Neuronal stem cell (in vitro differentiated cells): ENCODE measurements around the gene FBXW7.

Experiments
- DNase-seq: peaks from one replicate; pipeline ENCODE4 v3.0.0-alpha.2; 2013; ENCODE audit warnings: low spot score
- H2AFZ ChIP-seq: one replicate; pipeline ENCODE4 v1.6.1; 2013; ENCODE audit warnings: mild to moderate bottlenecking, low read length, inconsistent platforms
- H2AK5ac ChIP-seq: 2 replicates; pipeline ENCODE4 v1.6.1; 2013; ENCODE audit warnings: low read depth, mild to moderate bottlenecking, inconsistent platforms, low read length, moderate library complexity, mixed read lengths
- H2BK120ac ChIP-seq: 2 replicates; pipeline ENCODE4 v1.6.1; 2013; ENCODE audit warnings: low read depth, mild to moderate bottlenecking, inconsistent platforms, low read length, moderate library complexity, mixed read lengths
- H2BK12ac ChIP-seq: one replicate; pipeline ENCODE4 v1.6.1; 2013; ENCODE audit warnings: low read length, inconsistent platforms
- H2BK15ac ChIP-seq: 2 replicates; pipeline ENCODE4 v1.6.1; 2013; ENCODE audit warnings: mild to moderate bottlenecking, low read length, inconsistent platforms, mixed read lengths
- H2BK5ac ChIP-seq: one replicate; pipeline ENCODE4 v1.6.1; 2013; ENCODE audit warnings: inconsistent platforms, mild to moderate bottlenecking, low read length, moderate library complexity
- H3K14ac ChIP-seq: one replicate; pipeline ENCODE4 v1.6.1; 2013; ENCODE audit warnings: low read length, inconsistent platforms
- H3K18ac ChIP-seq: 2 replicates; pipeline ENCODE4 v1.6.1; 2013; ENCODE audit warnings: low read length, inconsistent platforms
- H3K23ac ChIP-seq: 2 replicates; pipeline ENCODE4 v1.6.1; 2013; ENCODE audit warnings: low read depth, mild to moderate bottlenecking, mixed read lengths, low read length, inconsistent platforms; ENCODE audit not compliant: poor library complexity
- H3K27ac ChIP-seq: replicated peaks from 3 replicates; pipeline ENCODE4 v1.5.1; 2013; ENCODE audit warnings: low read length, inconsistent platforms
- H3K27me3 ChIP-seq, 3 experiments: 2 replicates each; pipeline ENCODE4 v1.6.1; 2013; ENCODE audit warnings: low read length in 3 of 3, mild to moderate bottlenecking in 2 of 3, inconsistent platforms in 1 of 3, low read depth in 1 of 3, mixed read lengths in 1 of 3, moderate library complexity in 1 of 3; ENCODE audit not compliant: control insufficient read depth in 3 of 3, insufficient read depth in 3 of 3
- H3K36me3 ChIP-seq, 2 donors: replicated peaks in 1 of 2; 2 replicates each; pipeline ENCODE4 v1.6.1; 2013; ENCODE audit warnings: low read length in 2 of 2; ENCODE audit not compliant: control insufficient read depth in 2 of 2, insufficient read depth in 2 of 2
- H3K4ac ChIP-seq: 2 replicates; pipeline ENCODE4 v1.6.1; 2013; ENCODE audit warnings: inconsistent platforms, mild to moderate bottlenecking, low read length, moderate library complexity
- H3K4me1 ChIP-seq, 2 donors: 1 replicate in 1 of 2; 2 replicates in 1 of 2; pipeline ENCODE4 v1.6.1; 2013; ENCODE audit warnings: low read length in 2 of 2, low read depth in 1 of 2; ENCODE audit not compliant: control insufficient read depth in 2 of 2, insufficient read depth in 1 of 2
- H3K4me2 ChIP-seq: one replicate; pipeline ENCODE4 v1.6.1; 2013; ENCODE audit warnings: mild to moderate bottlenecking, low read length, inconsistent platforms; ENCODE audit not compliant: insufficient read depth, poor library complexity, severe bottlenecking
- H3K4me3 ChIP-seq, 2 donors: 2 replicates each; pipeline ENCODE4 v1.5.1; 2013; ENCODE audit warnings: low read length in 2 of 2, mild to moderate bottlenecking in 2 of 2, inconsistent platforms in 1 of 2, moderate library complexity in 1 of 2
- H3K79me1 ChIP-seq: one replicate; pipeline ENCODE4 v1.6.1; 2013; ENCODE audit warnings: low read depth, mild to moderate bottlenecking, inconsistent platforms, low read length, moderate library complexity
- H3K9ac ChIP-seq: one replicate; pipeline ENCODE4 v1.6.1; 2013; ENCODE audit warnings: mild to moderate bottlenecking, low read depth, low read length, inconsistent platforms; ENCODE audit not compliant: poor library complexity
- H3K9me3 ChIP-seq, 2 donors: replicated peaks in 1 of 2; 2 replicates each; pipeline versions ENCODE3 to v1.6.1; 2013; ENCODE audit warnings: low read length in 2 of 2, mild to moderate bottlenecking in 2 of 2, inconsistent platforms in 1 of 2, low read depth in 1 of 2, mixed read lengths in 1 of 2, moderate library complexity in 1 of 2; ENCODE audit not compliant: control insufficient read depth in 2 of 2, insufficient read depth in 1 of 2
- H4K8ac ChIP-seq: one replicate; pipeline ENCODE4 v1.6.1; 2013; ENCODE audit warnings: low read depth, mild to moderate bottlenecking, inconsistent platforms, low read length, moderate library complexity
- H4K91ac ChIP-seq: one replicate; pipeline ENCODE4 v1.6.1; 2013; ENCODE audit warnings: low read length, low read depth, mild to moderate bottlenecking, inconsistent platforms; ENCODE audit not compliant: poor library complexity
- WGBS, 2 donors: extraction: QIAGEN DNeasy Blood & Tissue Kit; methylation state at CpG; one replicate each; pipeline ENCODE4 v1.1.7; 2013; ENCODE audit warnings: missing lambda C conversion rate in 2 of 2, mixed read lengths in 1 of 2; ENCODE audit not compliant: insufficient read length in 2 of 2, insufficient replicate concordance in 1 of 2; ENCODE audit errors: extremely low coverage in 2 of 2; 5-methylcytosine and 5-hydroxymethylcytosine counted together

Gene FBXW7

DNA sequence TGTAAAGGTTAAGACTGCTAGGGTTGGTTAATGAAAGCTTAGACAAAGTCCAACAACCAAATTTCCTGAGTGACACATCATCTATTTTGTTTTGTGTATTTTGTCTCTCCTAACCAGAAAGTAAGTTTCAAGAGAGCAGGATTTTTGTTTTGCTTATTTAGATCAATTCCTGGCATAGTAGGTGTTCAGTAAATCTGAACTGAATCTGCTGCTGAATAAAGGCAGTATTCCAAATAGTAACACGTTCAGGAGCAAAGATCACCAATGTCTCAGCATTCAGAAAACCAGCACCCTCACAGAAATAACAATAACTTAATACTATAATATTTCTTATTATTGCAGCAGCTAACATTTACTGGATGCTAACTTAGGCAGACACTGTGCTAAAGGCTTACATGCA is 12.2 kb downstream of the FBXW7 start:
- H3K36me3 ChIP-seq: no peaks in the 10 kb centered on the region
- H3K27me3 ChIP-seq: no peaks in the 10 kb centered on the region
- H3K9ac ChIP-seq: no peak overlapping the region
- no peak overlapping the region for H2BK120ac ChIP-seq
- WGBS, 2 donors: no CpG with 5 or more reads among the region's 1 CpG
- no peak overlapping the region for H3K4me3 ChIP-seq
- no peak overlapping the region for H3K18ac ChIP-seq
- no peak for DNase-seq
- no peak overlapping the region for H4K8ac ChIP-seq
- no peak overlapping the region for H3K23ac ChIP-seq
- H3K79me1 ChIP-seq: peaks cover 3% of the 10 kb centered on the region
- H3K9me3 ChIP-seq: peaks cover 0 to 3% of the 10 kb centered on the region in 2 donors
- H4K91ac ChIP-seq: no peak overlapping the region
- H3K14ac ChIP-seq: no peak overlapping the region
- no peak overlapping the region for H2AFZ ChIP-seq
- no peak overlapping the region for H3K4ac ChIP-seq
- H2BK15ac ChIP-seq: no peak overlapping the region
- H3K27ac ChIP-seq: no peak overlapping the region
- H2BK5ac ChIP-seq: no peak overlapping the region
- peaks cover 0 to 4% of the 10 kb centered on the region in 2 donors for H3K4me1 ChIP-seq
- no peak overlapping the region for H2BK12ac ChIP-seq
- H2AK5ac ChIP-seq: no peak overlapping the region
- no peak overlapping the region for H3K4me2 ChIP-seq

DNA sequence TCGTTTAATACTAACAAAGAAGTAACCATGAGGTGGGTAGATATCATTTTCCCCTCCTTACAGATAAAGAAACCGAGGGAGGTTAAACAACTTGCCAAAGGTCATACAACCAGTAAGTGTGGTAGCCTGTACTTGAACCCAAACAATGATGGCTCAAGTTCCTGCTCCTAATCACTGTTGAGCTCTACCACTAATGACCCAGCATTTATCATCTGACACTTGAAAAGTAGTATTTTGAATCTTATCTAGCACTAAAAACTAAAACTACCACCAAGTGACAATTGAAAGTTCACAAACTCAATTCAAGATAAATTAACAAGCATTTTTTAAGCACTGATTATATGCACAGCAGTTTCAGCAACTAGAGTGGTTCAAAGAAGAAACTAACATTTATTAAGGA is 13.1 kb downstream of the FBXW7 start:
- H3K36me3 ChIP-seq: no peaks in the 10 kb centered on the region
- H3K14ac ChIP-seq: no peak overlapping the region
- no peak overlapping the region for H3K4me2 ChIP-seq
- no peaks in the 10 kb centered on the region for H3K4me1 ChIP-seq
- H3K4me3 ChIP-seq: no peak overlapping the region
- no peak overlapping the region for H4K8ac ChIP-seq
- no peak for DNase-seq
- no peak overlapping the region for H2AFZ ChIP-seq
- H3K23ac ChIP-seq: no peak overlapping the region
- H2BK5ac ChIP-seq: no peak overlapping the region
- peaks cover 0 to 3% of the 10 kb centered on the region in 2 donors for H3K9me3 ChIP-seq
- H3K79me1 ChIP-seq: peaks cover 3% of the 10 kb centered on the region
- no CpG with 5 or more reads among the region's 2 CpGs for WGBS, 2 donors
- no peak overlapping the region for H3K9ac ChIP-seq
- H4K91ac ChIP-seq: no peak overlapping the region
- no peak overlapping the region for H3K4ac ChIP-seq
- H3K27me3 ChIP-seq: no peaks in the 10 kb centered on the region
- H2BK120ac ChIP-seq: no peak overlapping the region
- H2BK12ac ChIP-seq: no peak overlapping the region
- no peak overlapping the region for H2AK5ac ChIP-seq
- no peak overlapping the region for H3K18ac ChIP-seq
- H3K27ac ChIP-seq: no peak overlapping the region
- no peak overlapping the region for H2BK15ac ChIP-seq

DNA sequence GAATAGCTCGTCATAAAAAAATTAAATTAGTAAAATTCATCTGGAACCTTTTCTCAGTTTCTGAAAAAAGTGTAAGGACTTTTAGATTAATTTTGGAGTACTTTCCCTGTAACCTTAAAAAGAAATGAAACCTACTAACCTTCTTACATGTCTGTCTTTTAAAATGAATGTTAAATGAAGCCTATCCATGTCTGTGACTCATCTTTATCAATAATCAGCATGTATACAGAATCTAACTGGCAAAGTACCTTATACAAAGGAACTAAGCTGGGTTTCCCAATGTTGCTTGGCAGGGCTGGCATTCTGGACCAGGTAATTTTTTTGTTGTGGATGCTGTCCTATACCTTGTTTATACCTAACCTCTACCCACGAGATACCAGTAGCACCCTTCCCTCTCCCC is 13.6 kb downstream of the FBXW7 start:
- peaks cover 3% of the 10 kb centered on the region for H3K79me1 ChIP-seq
- H3K4ac ChIP-seq: no peak overlapping the region
- H2BK120ac ChIP-seq: no peak overlapping the region
- H2BK5ac ChIP-seq: no peak overlapping the region
- no peak overlapping the region for H3K23ac ChIP-seq
- no peak overlapping the region for H3K18ac ChIP-seq
- no peak overlapping the region for H4K91ac ChIP-seq
- DNase-seq: no peak
- no CpG with 5 or more reads among the region's 2 CpGs for WGBS, 2 donors
- no peak overlapping the region for H2AFZ ChIP-seq
- H3K4me1 ChIP-seq: no peaks in the 10 kb centered on the region
- no peak overlapping the region for H4K8ac ChIP-seq
- H2BK12ac ChIP-seq: no peak overlapping the region
- H3K9ac ChIP-seq: no peak overlapping the region
- H3K9me3 ChIP-seq: peaks cover 0 to 3% of the 10 kb centered on the region in 2 donors
- H3K4me2 ChIP-seq: no peak overlapping the region
- no peak overlapping the region for H3K27ac ChIP-seq
- no peak overlapping the region for H2AK5ac ChIP-seq
- no peak overlapping the region for H2BK15ac ChIP-seq
- no peak overlapping the region for H3K4me3 ChIP-seq
- H3K36me3 ChIP-seq: no peaks in the 10 kb centered on the region
- H3K14ac ChIP-seq: no peak overlapping the region
- no peaks in the 10 kb centered on the region for H3K27me3 ChIP-seq

DNA sequence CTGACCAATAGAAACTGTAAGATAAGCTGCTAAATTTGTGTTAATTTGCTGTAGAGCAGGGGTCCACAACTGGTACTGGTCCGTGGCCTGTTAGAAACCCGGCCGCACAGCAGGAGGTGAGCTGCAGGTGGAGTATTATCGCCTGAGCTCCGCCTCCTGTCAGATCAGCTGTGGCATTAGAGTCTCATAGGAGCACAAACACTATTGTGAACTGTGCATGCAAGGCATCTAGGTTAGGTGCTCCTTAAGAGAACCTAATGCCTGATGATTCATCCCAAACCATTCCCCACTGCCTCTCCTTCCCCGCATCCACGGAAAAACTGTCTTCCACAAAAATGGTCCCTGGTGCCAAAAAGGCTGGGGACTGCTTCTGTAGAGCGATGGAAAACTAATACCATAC is 19.7 kb downstream of the FBXW7 start:
- H4K91ac ChIP-seq: no peak overlapping the region
- H2BK12ac ChIP-seq: no peak overlapping the region
- WGBS, 2 donors: no CpG with 5 or more reads among the region's 8 CpGs
- no peak overlapping the region for H3K18ac ChIP-seq
- H3K27me3 ChIP-seq: no peaks in the 10 kb centered on the region
- DNase-seq: no peak
- H2AFZ ChIP-seq: no peak overlapping the region
- H3K27ac ChIP-seq: no peak overlapping the region
- peaks cover 0 to 5% of the 10 kb centered on the region in 2 donors for H3K4me1 ChIP-seq
- peaks cover 2% of the 10 kb centered on the region for H3K79me1 ChIP-seq
- no peaks in the 10 kb centered on the region for H3K36me3 ChIP-seq
- H3K9ac ChIP-seq: no peak overlapping the region
- H3K9me3 ChIP-seq: peaks cover 0 to 5% of the 10 kb centered on the region in 2 donors
- no peak overlapping the region for H2BK120ac ChIP-seq
- H2BK5ac ChIP-seq: no peak overlapping the region
- no peak overlapping the region for H4K8ac ChIP-seq
- no peak overlapping the region for H2BK15ac ChIP-seq
- H2AK5ac ChIP-seq: no peak overlapping the region
- no peak overlapping the region for H3K4me3 ChIP-seq
- no peak overlapping the region for H3K23ac ChIP-seq
- H3K14ac ChIP-seq: no peak overlapping the region
- H3K4me2 ChIP-seq: no peak overlapping the region
- H3K4ac ChIP-seq: no peak overlapping the region
